A172 (cell line): ENCODE data around the gene PGS1. TPM values are rescaled to one million over a fixed set of nuclear protein-coding genes. Genes with fewer than 3 reads are reported as not detected.

ENCODE experiments used
- DNase-seq: peaks from one replicate; pipeline ENCODE4 v3.0.0-alpha.2; 2015; ENCODE audit warnings: low spot score
- total RNA-seq: library from RNA; depleted of rRNA; stranded (reverse); fragments of >200 nt; shearing (Covaris generic); gene quantifications from 2 replicates; pipeline ENCODE4 v1.2.3, GENCODE V29; 2014; rRNA removed

Gene PGS1
- total RNA-seq, 1 experiment from 2014 or later: 25.6 TPM

DNA sequence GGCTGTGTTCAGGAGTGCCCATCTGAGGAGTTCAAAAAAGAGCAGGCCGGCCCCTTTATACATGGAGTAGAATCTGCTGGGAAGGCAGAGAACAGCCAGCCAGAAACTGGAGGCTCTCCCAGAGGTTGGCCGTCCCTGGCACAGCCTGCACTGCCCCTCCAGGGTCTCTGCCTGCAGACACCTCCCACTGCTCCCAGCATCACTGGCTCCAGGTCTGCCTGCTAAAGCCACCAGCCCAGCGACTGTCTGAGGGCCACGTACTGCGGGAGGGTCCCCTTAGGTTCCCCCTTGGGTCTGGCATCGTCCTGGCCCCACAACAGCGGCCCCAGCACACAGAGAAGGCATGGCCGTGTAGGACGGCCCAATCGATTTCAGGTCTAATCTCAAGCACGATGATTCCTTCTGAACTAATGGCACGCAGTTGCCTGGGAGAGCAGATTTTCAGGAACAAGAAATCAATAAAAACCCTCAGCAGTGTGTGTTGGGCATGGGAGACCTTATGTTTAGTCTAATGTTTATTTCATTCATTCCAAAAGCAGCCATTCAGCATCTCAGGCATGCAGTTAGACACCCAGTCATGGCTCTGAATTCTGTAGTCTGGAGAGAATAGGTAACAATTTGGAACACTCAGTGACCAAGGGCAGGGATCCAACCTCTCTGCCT, 95.6 kb downstream of the PGS1 start:
- no peak for DNase-seq

Other genes with a start within 250 kb of the PGS1 start
- gene TMC6, start 249.9 kb upstream of the PGS1 start, total RNA-seq: 15.9 and 34.5 TPM in 2 replicates
- gene TMC8, start 247.9 kb upstream of the PGS1 start, total RNA-seq: 0.02 and 0.05 TPM in 2 replicates
- gene C17orf99, start 232.3 kb upstream of the PGS1 start, total RNA-seq: not detected in 2 replicates
- 60.3 and 70.8 TPM in 2 replicates for gene SYNGR2, start 210.1 kb upstream of the PGS1 start, total RNA-seq
- gene TK1, start 191.6 kb upstream of the PGS1 start, total RNA-seq: 152 and 239 TPM in 2 replicates
- gene AFMID, start 191.3 kb upstream of the PGS1 start, total RNA-seq: 15.6 and 18.4 TPM in 2 replicates
- gene BIRC5, start 164.4 kb upstream of the PGS1 start, total RNA-seq: 174 and 237 TPM in 2 replicates
- not detected in 2 replicates for gene TMEM235, start 147.0 kb upstream of the PGS1 start, total RNA-seq
- 51.0 and 60.2 TPM in 2 replicates for gene SOCS3, start 18.6 kb upstream of the PGS1 start, total RNA-seq
- gene DNAH17, start 198.7 kb downstream of the PGS1 start, total RNA-seq: 0.02 and 0.16 TPM in 2 replicates